Activated CD8-positive, alpha-beta T cell treated with anti-CD3 and anti-CD28 coated beads for 36 hours (primary cell): ENCODE data around the gene BCL2. TPM values are rescaled to one million over a fixed set of nuclear protein-coding genes. Genes with fewer than 3 reads are reported as not detected.

Experiments used
- ATAC-seq: fragments of 200-7000 bp; cut with Tn5 transposase; one replicate; pipeline ENCODE4 v1.10.0; 2021; ENCODE audit warnings: mild to moderate bottlenecking, moderate library complexity
- CTCF ChIA-PET: fragments of 350-600 bp; sonication (Branson Sonifier 250); formaldehyde crosslinking; loops from one replicate; lab custom pipeline; 2021; ENCODE audit warnings: antibody characterized with exemption; lab: Charles Lee
- POLR2A ChIA-PET: fragments of 350-600 bp; sonication (Branson Sonifier 250); formaldehyde crosslinking; loops from one replicate; lab custom pipeline; 2021; ENCODE audit warnings: antibody characterized with exemption; lab: Charles Lee
- DNase-seq: peaks from one replicate; pipeline ENCODE4 v3.0.0-alpha.2; 2020
- H3K27ac Mint-ChIP-seq: one replicate; pipeline ENCODE4 v1.8.0; 2021; ENCODE audit warnings: mild to moderate bottlenecking, mixed read lengths
- H3K27me3 Mint-ChIP-seq: one replicate; pipeline ENCODE4 v1.8.0; 2021; ENCODE audit warnings: mixed read lengths
- H3K36me3 Mint-ChIP-seq: one replicate; pipeline ENCODE4 v1.8.0; 2021; ENCODE audit warnings: low read depth, mixed read lengths
- H3K4me1 Mint-ChIP-seq: one replicate; pipeline ENCODE4 v1.8.0; 2021; ENCODE audit warnings: low read depth, mixed read lengths
- H3K4me3 Mint-ChIP-seq: one replicate; pipeline ENCODE4 v1.8.0; 2021; ENCODE audit warnings: mild to moderate bottlenecking, moderate library complexity, mixed read lengths
- H3K9me3 Mint-ChIP-seq: one replicate; pipeline ENCODE4 v1.8.0; 2021; ENCODE audit warnings: mixed read lengths
- CTCF ChIP-seq: fragments of 200-600 bp; IDR thresholded peaks from one replicate; pipeline ENCODE4 v1.8.0; 2022; ENCODE audit warnings: antibody characterized with exemption, mild to moderate bottlenecking
- intact Hi-C: fragments of 100-400 bp; cut with micrococcal nuclease; formaldehyde crosslinking; loops from one replicate; pipeline ENCODE4 v1.10.0; 2022
- total RNA-seq, 2 experiments: library from RNA; stranded (reverse); gene quantifications; one replicate each; pipeline ENCODE4 v1.2.3, GENCODE V29; 2021

BCL2 gene
- total RNA-seq, 2 experiments from 2014 or later: 104 to 107 TPM

GRCh38 chr18:63187791-63188460 lies 131.6 kb downstream of the BCL2 start:
- no peak for TF ChIP-seq CTCF
- Mint-ChIP-seq H3K27ac (peak overlapping the region; percentile 47), H3K27me3 (no peaks in the 10 kb centered on the region), H3K4me3 (no peak overlapping the region), H3K36me3 (peaks cover 49% of the 10 kb centered on the region), H3K9me3 (no peaks in the 10 kb centered on the region), H3K4me1 (peaks cover 82% of the 10 kb centered on the region)
- ChIA-PET CTCF (interaction anchor here (1.3 to 2.8 kb wide), 4 partner anchors 8 to 130 kb away, joined by 5 to 18 read pairs (median 6); no protein-coding TSS in a partner anchor), POLR2A (interaction anchor here (0.8 to 1.5 kb wide), 4 partner anchors 13 to 130 kb away, joined by 3 to 4 read pairs (median 4); no protein-coding TSS in a partner anchor)
- ATAC-seq (peak; percentile 50), DNase-seq (no peak)
- intact Hi-C loops: no loop called here

- peak; percentile 14 for ATAC-seq
- Mint-ChIP-seq H3K9me3 (no peaks in the 10 kb centered on the region), H3K4me1 (peaks cover 82% of the 10 kb centered on the region), H3K4me3 (no peak overlapping the region), H3K27ac (peak overlapping the region; percentile 47), H3K27me3 (no peaks in the 10 kb centered on the region), H3K36me3 (peaks cover 47% of the 10 kb centered on the region)
- intact Hi-C loops: no loop called here
- DNase-seq: no peak
- CTCF ChIA-PET: interaction anchor here (1.3 to 2.8 kb wide), 4 partner anchors 8 to 32 kb away, joined by 5 to 18 read pairs (median 6); no protein-coding TSS in a partner anchor
- POLR2A ChIA-PET: interaction anchor here (0.8 to 1.5 kb wide), 4 partner anchors 12 to 131 kb away, joined by 3 to 4 read pairs (median 4); no protein-coding TSS in a partner anchor
- no peak for TF ChIP-seq CTCF
These were observed 132.4 kb downstream of the BCL2 start for GRCh38 chr18:63187223-63187574.

GRCh38 chr18:63186520-63187222 lies 132.9 kb downstream of the BCL2 start:
- H3K36me3 Mint-ChIP-seq: peaks cover 47% of the 10 kb centered on the region
- CTCF ChIA-PET: interaction anchor here (0.8 to 2.8 kb wide), 6 partner anchors 9 to 235 kb away, joined by 3 to 18 read pairs (median 5); partner anchors contain the start of gene VPS4B

GRCh38 chr18:63185984-63186383 lies 133.6 kb downstream of the BCL2 start:
- Mint-ChIP-seq H3K4me3 (no peak overlapping the region), H3K4me1 (peaks cover 86% of the 10 kb centered on the region), H3K36me3 (peaks cover 44% of the 10 kb centered on the region), H3K27me3 (no peaks in the 10 kb centered on the region), H3K27ac (no peak overlapping the region), H3K9me3 (no peaks in the 10 kb centered on the region)
- ATAC-seq (peak; percentile 20), DNase-seq (no peak)
- POLR2A ChIA-PET: interaction anchor here (0.6 to 2.2 kb wide), 4 partner anchors 25 to 232 kb away, joined by 3 to 8 read pairs (median 3); no protein-coding TSS in a partner anchor
- CTCF ChIA-PET: interaction anchor here (0.8 to 2.8 kb wide), 5 partner anchors 10 to 236 kb away, joined by 3 to 18 read pairs (median 5); partner anchors contain the start of gene VPS4B
- intact Hi-C loops: no loop called here
- TF ChIP-seq CTCF: no peak

More at GRCh38 chr18:63186520-63187222, 132.9 kb downstream of the BCL2 start:
- no peaks in the 10 kb centered on the region for H3K27me3 Mint-ChIP-seq
- no peak overlapping the region for H3K4me3 Mint-ChIP-seq
- intact Hi-C loops: no loop called here
- DNase-seq: no peak
- no peak for TF ChIP-seq CTCF
- peaks cover 82% of the 10 kb centered on the region for H3K4me1 Mint-ChIP-seq
- no peaks in the 10 kb centered on the region for H3K9me3 Mint-ChIP-seq
- peak overlapping the region; percentile 47 for H3K27ac Mint-ChIP-seq
- POLR2A ChIA-PET: interaction anchor here (0.8 to 1.5 kb wide), 3 partner anchors 15 to 47 kb away, joined by 3 to 4 read pairs (median 3); no protein-coding TSS in a partner anchor
- peak; percentile 22 for ATAC-seq
